GM12801 (cell line): Measurements from ENCODE around the gene CCDC92.

Source experiments
- TF ChIP-seq, protein P1 (sequence below): IDR thresholded peaks from one replicate; pipeline ENCODE4 v1.5.1; 2011; ENCODE audit warnings: control low read depth; ENCODE audit not compliant: insufficient read length; ENCODE audit errors: extremely low read depth

The CCDC92 gene

GRCh38 chr12:123935956-123936355 lies 36.7 kb downstream of the CCDC92 start:
- TF ChIP-seq, protein P1, sequence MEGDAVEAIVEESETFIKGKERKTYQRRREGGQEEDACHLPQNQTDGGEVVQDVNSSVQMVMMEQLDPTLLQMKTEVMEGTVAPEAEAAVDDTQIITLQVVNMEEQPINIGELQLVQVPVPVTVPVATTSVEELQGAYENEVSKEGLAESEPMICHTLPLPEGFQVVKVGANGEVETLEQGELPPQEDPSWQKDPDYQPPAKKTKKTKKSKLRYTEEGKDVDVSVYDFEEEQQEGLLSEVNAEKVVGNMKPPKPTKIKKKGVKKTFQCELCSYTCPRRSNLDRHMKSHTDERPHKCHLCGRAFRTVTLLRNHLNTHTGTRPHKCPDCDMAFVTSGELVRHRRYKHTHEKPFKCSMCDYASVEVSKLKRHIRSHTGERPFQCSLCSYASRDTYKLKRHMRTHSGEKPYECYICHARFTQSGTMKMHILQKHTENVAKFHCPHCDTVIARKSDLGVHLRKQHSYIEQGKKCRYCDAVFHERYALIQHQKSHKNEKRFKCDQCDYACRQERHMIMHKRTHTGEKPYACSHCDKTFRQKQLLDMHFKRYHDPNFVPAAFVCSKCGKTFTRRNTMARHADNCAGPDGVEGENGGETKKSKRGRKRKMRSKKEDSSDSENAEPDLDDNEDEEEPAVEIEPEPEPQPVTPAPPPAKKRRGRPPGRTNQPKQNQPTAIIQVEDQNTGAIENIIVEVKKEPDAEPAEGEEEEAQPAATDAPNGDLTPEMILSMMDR = no peak

- TF ChIP-seq, protein P1 = no peak
Measured at GRCh38 chr12:123934829-123935228, 37.8 kb downstream of the CCDC92 start.

GRCh38 chr12:123934016-123934620 lies 38.5 kb downstream of the CCDC92 start:
- TF ChIP-seq, protein P1 = no peak

GRCh38 chr12:123933214-123933613 lies 39.4 kb downstream of the CCDC92 start:
- TF ChIP-seq, protein P1 = no peak

GRCh38 chr12:123931686-123932321 lies 40.8 kb downstream of the CCDC92 start:
- TF ChIP-seq, protein P1 = no peak

GRCh38 chr12:123929946-123930583 lies 42.6 kb downstream of the CCDC92 start:
- TF ChIP-seq, protein P1 = no peak

- TF ChIP-seq, protein P1 = no peak
Measured at GRCh38 chr12:123928897-123929296, 43.7 kb downstream of the CCDC92 start.
